Occipital lobe (tissue), 2 donors: ENCODE measurements around the gene AZIN2. TPM values are rescaled to one million over a fixed set of nuclear protein-coding genes. Genes with fewer than 3 reads are reported as not detected.
"Not testable (repeated sequence)": the region's sequence is repeated elsewhere in the genome, so short reads cannot be mapped to it uniquely, and the experiment has no call there.

ENCODE experiments used
- DNase-seq: peaks from one replicate; lab custom pipeline; 2025; lab: John Stamatoyannopoulos, UW
- total RNA-seq: library from RNA; depleted of rRNA; stranded (reverse); fragments of >200 nt; gene quantifications from one replicate; pipeline ENCODE4 v1.2.3, GENCODE V29; 2014

The AZIN2 gene
- total RNA-seq, 1 donor from 2014 or later, result 25.4 TPM

DNA sequence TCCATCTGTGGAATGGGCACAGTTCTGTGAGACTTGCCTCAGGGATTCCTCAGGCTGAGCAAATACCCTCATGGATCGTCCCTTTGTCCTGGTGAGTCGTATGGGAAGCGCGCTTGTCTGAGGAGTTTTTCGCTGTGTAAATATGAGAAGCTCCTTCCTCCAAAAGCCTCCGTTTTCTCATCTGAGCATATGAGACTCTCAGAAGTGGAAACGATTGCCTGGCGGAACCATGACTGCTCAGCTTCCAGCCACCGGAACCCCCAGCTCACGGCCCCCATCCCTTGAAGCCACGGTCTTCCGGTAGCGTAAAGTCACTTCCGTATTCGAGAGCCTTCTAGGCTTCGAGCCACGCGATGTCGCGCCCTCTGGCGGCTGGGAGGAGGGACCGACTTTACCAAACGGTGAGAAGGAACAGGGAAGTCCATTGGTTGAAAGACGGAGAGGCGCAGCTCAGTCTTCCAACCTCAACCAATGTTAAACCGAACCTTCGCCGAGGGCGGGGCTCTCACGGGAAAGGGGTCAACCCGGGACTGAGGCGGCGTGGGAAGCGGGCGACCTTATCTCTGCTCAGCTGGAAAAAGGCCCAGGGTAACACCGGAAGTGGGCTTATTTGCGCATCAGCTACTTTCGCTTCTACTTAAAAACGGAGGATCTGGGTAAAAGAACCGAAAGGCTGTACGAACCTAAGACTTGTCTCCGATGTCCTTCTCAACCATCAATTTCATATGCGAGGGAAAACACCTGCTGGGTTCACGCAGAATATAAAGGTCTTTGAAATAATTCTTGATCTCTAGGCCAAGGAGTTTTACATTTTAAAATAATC, 46.3 kb downstream of the AZIN2 start:
- DNase-seq, result peak; percentile 97

DNA sequence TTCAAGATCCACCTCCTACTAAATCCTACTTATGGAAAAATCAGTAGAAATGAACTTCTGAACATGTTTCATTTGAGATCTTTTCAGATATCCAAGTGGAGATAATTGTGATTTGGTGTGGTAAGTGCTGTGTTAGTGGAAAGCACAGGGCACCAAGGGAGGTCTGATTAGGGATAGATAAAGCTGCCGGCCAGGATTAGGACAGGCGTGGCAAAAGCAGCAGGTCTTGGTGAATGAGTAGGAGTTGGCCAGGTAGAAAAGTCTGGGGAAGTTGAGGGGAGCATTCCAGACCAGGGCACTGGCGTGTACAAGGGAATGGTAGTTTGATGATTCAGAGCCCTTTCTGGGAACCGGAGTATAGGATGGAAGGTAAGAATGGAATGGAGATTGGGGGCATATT, 47.8 kb downstream of the AZIN2 start:
- DNase-seq, result no peak

DNA sequence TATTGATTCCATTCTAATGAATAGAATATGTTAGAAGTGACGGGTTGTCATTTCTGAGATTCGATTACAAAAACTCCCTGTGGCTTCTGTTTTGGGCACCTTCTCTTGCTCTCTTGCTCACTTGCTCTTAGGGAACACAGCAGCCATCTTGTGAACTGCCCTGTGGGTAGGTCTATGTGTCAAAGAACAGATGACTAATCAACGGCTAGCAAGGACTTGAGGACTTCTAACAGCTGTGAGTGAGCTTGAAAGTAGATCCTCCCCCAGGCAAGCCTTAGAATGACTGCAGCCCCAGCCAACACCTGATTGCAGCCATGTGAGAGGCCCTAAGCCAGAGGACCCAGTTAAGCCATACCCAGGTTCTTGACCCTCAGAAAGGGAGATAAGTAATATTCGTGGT, 49.3 kb downstream of the AZIN2 start:
- no peak for DNase-seq

DNA sequence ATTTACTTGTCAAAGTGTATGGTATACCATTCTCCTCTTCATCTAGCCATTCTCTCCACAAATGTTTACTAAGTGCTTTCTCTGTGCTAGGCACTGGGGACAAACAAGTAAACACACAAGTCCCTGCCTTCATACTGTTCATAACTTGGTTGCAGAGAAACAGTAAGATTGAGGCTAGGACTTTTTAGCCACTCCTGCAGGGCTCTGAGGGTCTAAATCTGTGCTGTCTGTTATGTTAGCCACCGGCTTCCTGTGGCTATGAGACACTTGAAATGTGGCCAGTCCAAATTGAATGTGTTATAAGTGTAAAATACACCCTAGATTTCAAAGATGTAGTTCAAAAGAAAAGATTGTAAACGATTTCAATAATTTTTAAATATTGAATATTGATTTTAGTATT, 50.2 kb downstream of the AZIN2 start:
- no peak for DNase-seq

DNA sequence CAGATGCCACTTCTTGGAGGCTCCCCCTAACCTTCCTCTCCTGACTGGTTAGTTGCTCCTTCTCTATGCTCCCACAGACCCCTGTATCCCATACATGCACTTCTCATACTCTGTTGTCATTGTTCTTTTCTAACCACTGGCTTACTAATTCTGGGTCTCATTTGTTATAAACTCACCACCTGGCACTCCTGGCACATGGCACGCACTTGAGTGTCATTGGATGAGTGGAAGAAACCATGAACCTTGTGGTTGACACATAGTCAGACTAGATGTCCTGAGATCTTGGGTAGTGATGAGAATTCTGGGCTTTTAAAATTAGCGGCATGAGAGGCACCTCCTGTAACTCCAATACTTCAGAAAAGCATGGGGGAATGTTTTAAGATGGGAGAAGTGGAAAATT, 51.6 kb downstream of the AZIN2 start:
- DNase-seq, result no peak

DNA sequence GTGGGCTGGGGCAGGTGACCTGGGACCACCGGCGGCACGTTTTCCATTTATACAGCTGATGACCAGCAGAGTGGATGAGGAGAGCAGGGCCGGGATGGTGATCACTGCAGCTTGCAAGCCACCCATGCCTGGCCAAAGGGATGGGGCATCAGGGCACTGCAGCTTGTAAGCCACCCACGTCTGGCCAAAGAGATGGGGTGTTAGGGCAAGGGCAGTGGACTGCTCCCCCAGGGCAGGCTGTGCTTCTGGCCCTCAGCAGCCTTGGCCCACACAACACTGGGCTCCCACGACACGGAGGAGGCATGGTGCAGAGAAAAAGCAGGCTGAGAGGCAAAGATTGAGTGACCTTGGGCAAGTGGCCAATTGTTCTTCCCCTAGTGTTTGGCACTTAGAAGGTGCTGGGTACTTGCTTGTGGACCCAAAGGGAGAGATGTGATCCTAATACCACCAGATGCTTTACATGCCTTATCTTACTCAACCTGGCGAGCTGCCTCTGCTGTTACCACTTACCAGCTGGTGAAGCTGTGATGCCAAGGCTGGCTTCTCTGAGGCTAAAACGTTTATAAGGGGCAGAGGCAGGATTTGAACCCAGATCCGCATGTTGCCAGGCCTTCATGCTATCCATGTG, 52.6 kb downstream of the AZIN2 start:
- DNase-seq, result no peak

DNA sequence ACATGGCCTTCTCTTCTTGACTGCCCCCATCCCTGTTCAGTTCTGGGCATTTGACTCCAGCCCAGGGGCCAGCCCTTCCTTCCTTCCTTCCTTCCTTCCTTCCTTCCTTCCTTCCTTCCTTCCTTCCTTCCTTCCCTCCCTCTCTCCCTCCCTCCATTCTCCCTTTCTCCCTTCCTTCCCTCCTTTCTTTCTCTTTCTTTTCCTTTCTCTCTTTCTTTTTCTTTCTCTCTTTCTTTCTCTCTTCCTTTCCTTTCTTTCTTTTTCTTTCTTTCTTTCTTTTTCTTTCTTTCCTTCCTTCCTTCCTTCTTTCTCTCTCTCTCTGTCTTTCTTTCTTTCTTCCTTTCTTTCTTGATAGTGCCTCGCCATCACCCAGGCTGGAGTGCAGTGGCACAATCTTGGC, 55.1 kb downstream of the AZIN2 start:
- DNase-seq, result not testable (repeated sequence)

DNA sequence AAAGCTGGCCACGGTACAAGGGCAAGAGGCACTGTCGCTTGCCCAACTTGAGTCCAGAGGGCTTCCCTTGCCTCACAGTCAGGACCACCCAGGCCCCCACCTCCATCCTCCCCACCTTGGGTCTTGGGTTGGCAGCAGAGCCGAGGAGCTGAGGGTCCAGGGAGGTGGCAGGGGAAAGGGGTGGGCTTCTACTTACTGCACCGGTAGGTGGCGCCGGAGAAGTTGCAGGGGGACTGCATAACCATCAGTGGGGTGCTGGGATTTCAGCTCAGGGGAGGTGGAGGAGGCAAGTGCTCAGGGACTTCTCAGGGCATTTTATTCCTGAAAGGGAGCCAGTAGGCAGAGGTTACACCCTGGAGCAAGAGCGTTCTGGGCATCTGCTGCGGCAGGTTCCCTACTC, 56.8 kb downstream of the AZIN2 start:
- DNase-seq, result no peak

DNA sequence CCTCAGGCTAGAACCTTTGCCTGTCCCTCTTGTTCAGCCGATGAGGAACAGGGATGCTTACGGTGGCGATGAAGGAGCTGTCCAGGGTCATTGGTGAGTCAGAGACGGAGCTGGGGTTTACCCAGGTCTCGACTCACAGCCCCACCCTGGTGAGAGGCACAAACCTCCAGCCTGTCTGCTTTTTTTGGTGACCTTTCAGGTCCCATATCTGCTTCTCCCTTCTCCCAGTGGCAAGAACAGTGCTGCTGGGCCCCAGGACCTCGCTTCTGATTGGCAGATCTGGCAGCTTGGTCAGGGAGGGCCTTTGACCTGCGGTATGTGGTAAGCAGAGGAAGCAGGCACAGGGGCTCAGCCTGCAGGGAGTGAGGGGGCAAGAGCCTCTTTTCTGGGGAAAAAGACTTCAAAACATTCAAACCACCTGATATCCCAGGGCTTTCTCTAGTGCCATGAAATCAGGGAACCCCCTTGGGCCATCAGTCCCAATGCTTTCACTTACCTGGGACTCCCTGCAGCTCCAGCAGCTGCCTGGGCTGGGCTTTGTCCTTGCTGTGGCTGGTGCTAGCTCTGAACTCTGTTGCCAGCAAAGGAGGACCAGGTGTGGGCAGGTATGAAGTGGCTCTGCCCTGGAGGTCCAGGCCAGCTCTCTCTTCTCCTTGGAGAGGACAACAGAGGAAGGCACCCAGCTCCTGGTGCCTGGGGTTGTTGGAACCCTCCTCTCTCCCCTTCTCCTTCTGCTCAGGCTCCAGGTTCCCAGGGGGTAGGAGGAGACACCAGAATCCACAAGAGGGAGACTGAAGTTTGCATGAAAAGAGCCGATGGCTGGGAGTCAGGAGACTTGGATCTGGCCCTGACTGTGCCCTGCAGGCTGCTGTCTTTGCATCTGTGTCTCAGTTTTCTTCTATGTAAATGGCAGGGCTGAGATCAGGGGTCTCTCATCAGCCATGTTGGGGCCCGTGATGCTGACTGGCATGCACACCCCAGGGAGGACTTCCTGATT, 59.5 kb downstream of the AZIN2 start:
- no peak for DNase-seq

DNA sequence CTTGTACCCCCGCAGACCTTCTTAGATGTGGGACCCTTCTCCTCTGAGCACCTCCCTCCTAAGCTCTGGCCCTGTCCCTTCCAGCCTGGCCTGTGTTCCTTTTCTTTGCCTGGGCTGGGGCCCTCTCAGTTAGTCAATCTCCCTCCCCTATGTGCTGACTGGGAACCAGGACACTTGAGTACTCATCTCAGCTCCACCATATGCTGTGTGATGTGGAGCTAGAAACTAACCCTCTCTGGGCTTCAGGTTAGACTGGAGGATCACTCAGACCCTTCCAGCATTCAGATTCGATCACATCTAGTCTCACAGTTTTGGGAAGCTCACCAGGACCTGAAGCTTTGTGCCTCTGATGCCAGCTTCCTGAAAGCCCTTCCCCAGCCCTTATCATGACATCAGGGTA, 60.3 kb downstream of the AZIN2 start:
- DNase-seq, result no peak

DNA sequence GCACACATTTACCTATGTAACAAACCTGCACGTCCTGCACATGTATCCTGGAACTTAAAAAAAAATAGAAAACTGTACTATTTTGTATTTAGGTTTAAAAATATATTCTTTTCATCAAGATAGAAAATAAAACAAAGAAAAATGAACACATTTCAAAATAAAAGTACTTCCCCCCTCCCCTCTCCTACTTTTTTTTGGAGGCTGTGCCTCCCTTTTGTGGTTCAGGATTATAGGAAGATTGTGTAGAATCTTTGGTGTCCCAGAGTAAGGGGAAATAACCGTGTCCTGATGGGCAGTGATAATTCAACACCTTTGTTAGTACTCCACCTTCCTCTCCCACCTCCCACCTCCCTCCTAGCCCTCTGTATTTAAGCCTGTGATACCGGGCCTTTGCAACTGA, 60.8 kb downstream of the AZIN2 start:
- DNase-seq, result no peak

DNA sequence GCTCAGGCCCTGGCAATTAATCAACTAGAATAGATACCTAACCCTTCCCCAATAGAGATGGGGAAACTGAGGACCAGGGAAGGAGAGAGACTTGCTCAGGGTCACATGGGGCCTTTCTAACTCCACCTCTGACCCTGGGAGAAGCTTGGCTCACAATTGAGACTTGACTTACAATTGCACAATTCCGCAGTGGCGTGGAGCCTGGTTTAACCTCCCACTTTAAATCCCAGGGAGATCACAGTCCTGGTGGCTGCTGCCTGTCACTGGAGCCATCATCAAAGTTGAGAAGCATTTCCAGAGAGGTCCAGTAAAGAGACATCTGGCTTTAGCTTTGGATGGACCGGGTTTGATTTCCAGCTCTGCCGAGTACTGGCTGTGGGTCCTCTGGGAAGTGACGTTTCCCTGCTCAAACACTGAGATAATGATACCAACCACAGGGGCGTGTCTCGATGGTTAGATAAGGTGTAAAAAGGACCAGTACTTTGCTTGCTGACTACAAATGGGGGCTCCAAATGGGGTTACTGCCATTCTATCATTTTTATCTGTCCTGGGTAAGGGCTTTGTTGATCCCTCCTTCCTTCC, 61.6 kb downstream of the AZIN2 start:
- DNase-seq, result no peak

DNA sequence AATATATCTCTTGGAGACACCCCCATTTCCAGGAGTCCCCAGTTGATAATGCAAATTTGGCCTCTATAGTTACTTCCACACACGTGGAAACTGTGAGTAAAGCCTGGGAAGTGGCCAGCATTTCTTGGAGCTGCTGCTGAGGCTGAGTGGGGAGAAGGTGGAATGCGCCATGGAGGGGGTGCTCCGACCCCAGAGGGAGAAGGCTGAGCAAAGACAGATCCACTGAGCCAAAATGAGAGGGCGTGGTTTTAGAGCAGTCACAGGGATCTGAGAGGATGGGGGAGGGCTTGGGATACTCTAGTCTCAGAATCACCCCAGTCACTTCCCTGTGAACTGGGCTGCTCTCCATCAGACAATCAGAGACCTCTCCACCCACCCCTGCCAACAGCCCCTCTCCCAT, 62.2 kb downstream of the AZIN2 start:
- DNase-seq, result no peak

DNA sequence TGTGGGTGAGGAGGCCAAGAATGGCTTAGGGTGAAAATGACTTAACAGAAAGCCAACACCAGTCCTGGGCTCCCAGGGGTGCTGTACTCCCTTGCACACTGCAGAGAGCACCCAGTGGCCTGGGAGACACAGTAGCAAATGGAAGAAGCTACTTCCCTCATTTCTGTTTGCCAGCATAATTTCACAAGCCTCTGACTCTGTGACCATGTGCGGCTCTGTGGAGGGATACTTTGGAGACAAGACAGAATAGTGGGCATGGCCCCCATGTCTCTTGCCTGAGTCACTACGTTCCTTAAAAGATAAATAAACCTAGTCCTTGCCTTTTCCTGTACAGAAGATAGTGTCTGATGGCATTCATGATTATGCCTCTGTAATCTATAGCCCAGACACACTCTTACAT, 62.7 kb downstream of the AZIN2 start:
- no peak for DNase-seq

DNA sequence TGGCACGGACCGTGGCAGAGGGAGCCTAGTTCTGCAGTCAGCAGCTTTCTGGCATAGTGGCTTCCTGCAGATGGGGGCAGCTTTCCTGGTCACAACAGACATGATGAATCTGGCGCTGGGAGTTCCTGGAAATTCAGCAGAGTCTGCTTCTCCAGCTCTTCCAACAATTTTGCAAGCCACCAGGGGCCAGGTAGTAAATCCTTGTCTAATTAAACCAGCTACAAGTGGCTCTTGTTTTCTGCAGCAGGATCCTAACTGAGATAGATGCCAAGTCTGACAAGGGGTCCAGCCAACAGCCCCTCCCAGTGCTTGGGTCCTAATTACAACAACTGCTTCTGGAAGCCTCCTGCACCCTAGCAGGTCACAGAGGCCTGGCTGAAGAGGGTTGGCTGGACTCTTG, 65.0 kb downstream of the AZIN2 start:
- no peak for DNase-seq

DNA sequence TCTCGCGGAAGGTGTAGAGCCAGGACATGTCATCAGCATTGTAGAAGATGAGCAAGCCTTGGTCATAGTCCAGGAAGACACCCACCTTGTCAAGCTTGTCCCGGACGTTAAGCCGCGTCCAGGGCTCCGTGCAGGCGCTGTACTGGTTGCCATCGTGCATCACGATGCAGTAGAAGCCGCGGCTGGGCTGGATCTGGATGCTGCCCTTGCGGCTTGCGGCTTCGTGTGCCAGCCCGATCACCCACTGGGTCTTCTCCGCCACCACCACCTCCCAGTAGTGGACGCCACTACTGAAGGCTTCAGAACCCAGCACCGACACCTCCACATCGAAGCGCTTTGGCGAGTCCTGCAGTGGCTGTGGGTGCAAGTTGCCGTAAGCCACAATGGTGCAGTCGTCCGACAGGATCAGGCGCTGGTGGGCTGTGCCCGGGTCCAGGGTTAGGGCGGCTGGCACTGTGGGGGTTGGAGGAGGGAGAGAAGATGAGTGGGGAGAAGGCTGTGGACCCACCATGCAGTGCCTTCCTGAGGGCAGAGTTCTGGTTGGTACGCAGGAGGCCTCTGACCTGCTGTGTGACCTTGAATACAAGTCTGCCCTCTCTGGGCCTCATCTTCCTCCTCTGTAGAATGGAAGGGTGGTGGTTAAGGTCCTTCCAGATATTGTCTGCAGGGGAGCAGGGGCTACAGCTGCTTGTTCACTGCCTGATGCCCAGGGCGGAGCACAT, 66.5 kb downstream of the AZIN2 start:
- DNase-seq, result no peak

DNA sequence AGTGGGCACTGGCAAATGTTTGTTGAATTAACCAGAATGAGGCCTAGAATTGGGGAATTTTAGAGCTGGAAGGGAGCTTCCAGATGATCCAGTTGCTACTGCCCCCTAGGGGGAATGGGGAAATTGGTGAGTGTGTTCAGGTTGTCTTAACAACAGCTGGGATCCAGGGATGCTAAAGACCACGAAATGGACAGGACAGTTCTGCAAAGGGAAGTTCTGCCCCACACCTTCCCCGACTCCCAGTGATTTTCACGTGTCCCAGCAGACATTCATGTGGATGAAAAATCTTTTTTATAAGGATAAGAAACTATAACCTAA, 67.0 kb downstream of the AZIN2 start:
- DNase-seq, result no peak

DNA sequence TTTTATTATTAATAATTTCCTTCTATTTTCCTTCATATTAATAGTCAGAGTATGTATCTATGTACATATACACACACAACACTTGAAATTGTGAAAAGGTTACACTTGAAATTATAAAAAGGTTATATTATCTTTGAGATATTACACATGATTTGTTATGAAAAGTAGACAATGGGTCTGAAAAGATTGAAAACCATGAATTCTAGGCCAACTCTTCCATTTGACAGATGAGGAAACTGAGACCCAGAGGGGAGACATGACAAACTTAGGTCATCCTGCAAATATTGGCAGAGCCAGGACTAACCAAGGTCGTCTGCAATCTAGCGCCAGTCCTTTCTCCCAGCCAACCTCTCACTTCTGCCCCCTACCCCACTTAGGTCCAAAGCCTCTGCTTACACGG, 67.7 kb downstream of the AZIN2 start:
- no peak for DNase-seq

DNA sequence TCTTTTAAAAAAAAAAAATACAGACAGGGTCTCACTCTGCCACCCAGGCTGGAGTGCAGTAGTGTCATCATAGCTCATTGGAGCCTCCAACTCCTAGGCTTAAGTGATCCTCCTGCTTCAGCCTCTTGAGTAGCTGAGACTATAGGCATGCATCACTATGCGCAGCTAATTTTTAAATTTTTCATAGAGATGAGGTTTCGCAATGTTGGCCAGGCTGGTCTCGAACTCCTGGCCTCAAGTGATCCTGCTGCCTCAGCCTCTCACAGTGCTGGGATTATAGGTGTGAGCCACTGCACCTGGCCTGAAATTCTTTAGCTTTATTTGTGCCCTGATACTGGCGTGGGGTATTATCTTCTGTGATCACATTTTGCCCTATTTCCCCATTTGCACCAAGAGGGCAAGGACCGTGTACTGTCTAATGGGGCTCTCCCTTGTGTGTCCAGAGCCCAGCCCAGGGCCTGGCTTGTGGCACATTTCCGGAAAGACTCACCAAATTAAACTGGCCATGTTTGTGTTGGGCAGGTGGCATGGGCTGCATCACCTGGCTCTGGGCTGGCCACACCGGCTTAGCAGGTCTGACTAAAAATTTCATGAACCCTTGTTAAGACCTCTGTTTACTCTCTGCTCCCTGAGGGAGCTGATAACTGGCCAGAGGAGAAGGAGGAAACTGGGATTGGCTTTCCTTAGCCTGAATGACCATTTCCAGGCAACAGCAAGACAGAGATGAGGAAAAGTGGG, 68.7 kb downstream of the AZIN2 start:
- DNase-seq, result no peak

DNA sequence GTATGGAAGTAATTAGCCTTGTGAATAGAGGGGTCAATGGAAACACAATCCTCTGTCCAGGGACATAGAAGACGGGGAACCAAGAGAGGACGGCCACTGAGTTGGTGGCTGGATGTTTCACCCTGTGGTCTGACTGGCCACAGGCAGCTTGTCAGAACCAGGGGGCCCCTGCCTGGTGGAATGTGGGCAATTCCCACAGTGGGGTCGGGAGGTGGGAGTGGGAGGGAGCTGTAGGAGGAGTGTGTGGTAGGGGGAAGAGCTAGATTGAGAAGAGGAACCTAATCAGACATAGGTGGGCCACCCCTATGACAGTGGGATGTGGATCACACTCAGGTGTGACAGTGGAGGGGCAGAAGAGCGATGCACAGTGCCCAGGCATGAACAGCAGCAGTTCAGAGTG, 69.6 kb downstream of the AZIN2 start:
- DNase-seq, result no peak

DNA sequence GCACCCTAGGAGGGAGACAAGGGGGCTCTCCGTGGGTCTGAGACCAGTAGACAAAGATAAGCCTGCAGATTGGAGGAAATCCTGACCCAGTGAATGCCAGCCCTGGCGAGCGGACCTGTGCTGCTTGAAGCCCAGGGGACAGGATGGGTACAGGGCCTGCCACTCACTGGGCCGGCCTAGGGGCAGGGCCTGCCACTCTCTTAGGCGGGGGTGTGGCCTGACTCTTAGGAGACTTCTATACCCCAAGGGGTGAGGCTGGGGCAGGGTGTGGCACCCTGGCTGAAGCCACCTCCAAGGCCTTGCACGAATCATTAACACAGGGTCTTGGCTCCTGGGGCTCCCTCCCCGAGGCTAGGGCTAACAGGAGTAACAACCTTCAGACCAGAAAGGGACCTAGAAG, 70.2 kb downstream of the AZIN2 start:
- no peak for DNase-seq
